AG09309 (cell line): ENCODE data around the gene ZNF292.
"Not testable (repeated sequence)": the region's sequence is repeated elsewhere in the genome, so short reads cannot be mapped to it uniquely, and the experiment has no call there.

ENCODE experiments used
- DNase-seq: peaks from one replicate; pipeline ENCODE4 v3.0.0-alpha.2; 2010; ENCODE audit warnings: low read depth
- H3K4me3 ChIP-seq: 2 replicates; pipeline ENCODE4 v1.5.1; 2011; ENCODE audit warnings: mild to moderate bottlenecking, low read depth, low read length, moderate library complexity; ENCODE audit not compliant: control insufficient read depth
- TF ChIP-seq, protein P1 (sequence below): IDR thresholded peaks from 2 replicates; pipeline ENCODE4 v1.5.1; 2011; ENCODE audit warnings: mild to moderate bottlenecking, low read depth, low read length, inconsistent platforms; ENCODE audit not compliant: insufficient read depth, control insufficient read depth; ENCODE audit errors: missing control alignments

The ZNF292 gene

DNA sequence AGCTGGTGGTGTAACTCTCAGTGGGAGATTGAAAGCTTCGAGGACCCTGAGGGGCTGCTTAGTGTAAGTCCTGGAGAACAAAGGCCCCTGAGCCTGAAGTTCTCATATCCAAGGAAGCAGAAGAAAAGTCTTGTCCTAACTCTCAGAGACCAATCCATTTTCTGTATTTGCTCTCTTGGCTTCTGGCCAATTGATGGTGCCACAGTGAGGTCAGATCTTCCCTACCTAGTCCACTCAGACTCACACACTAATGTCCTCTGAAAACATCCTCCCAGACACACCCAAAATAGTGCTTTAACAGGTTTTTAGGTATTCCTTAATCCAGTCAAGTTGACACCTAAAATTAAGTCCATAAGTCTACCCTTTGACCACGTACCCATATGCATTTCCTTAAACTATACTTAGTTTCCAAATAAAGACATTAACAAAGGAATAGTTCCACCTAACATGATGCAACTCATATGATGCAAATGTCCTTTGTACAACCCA is 29.4 kb downstream of the ZNF292 start:
- no peak overlapping the region for H3K4me3 ChIP-seq
- TF ChIP-seq, protein P1, sequence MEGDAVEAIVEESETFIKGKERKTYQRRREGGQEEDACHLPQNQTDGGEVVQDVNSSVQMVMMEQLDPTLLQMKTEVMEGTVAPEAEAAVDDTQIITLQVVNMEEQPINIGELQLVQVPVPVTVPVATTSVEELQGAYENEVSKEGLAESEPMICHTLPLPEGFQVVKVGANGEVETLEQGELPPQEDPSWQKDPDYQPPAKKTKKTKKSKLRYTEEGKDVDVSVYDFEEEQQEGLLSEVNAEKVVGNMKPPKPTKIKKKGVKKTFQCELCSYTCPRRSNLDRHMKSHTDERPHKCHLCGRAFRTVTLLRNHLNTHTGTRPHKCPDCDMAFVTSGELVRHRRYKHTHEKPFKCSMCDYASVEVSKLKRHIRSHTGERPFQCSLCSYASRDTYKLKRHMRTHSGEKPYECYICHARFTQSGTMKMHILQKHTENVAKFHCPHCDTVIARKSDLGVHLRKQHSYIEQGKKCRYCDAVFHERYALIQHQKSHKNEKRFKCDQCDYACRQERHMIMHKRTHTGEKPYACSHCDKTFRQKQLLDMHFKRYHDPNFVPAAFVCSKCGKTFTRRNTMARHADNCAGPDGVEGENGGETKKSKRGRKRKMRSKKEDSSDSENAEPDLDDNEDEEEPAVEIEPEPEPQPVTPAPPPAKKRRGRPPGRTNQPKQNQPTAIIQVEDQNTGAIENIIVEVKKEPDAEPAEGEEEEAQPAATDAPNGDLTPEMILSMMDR: no peak
- DNase-seq: no peak

DNA sequence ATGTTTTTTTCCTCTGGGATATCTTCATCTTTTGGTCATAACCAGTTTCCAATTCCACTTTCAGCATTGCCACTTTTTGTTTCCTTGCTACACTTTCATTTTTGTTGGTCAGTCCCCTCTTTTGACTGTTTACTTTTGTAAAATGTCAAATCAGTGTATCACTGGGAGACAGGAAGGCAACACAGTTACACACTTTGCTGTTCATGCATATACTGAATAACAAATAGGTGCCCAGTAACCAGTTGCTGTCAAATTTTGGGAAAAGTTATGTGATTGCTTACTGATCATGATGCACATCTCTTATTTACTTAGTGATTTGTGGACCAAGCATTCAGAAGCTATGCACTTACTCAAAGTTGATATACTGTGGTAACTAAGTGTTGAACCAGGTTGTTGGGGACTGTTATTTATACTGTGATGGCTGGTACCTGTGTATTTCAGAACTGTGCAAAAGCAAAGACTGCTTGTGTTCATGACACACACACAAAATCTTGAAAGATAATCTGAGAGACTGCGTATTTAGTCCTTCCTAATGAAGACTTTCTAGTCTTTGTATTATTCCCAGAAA is 41.0 kb downstream of the ZNF292 start:
- H3K4me3 ChIP-seq: no peak overlapping the region
- no peak for DNase-seq
- TF ChIP-seq, protein P1: no peak

DNA sequence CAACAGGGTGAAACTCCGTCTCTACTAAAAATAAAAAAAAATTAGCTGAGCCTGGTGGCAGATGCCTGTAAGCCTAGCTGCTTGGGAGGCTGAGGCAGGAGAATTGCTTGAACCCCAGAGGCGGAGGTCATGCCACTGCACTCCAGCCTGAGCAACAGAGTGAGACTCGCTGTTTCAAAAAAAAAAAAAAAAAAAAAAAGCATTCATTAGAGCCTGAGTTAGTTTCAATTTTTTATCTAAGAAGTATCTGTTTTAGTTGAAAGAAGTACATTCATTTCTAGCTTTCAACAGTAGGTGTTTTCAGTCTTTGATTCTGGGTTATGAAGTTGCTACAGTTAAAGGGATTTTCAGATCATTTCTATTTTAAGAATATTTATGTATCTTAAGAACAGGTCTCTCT is 42.2 kb downstream of the ZNF292 start:
- TF ChIP-seq, protein P1: no peak
- H3K4me3 ChIP-seq: no peak overlapping the region
- no peak for DNase-seq

DNA sequence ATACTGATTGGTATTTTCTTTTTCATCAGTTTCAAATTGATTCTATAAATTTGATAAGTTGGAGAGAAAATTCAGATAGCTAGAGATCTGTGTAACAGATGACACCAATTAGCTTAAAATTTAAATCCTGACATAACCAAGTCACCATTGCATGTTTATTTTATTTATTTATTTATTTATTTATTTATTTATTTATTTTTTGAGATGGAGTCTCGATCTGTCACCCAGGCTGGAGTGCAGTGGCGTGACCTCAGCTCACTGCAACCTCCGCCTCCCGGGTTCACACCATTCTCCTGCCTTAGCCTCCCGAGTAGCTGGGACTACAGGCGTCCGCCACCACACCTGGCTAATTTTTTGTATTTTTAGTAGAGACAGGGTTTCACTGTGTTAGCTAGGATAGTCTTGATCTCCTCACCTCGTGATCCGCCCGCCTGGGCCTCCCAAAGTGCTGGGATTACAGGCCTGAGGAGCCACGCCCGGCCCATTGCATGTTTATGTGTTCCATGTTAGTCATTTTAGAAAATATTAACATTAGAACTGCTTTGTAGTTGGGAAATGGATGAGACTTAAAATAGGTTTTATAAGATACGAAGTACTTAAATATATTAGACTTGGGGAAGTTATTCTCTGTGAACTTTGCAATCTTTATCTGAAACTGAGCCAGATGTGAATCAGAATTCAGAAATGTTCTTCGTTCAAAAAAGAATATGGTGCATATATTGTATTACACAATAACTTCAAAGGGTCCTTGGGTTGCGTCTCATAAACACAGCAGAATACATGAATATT is 42.9 kb downstream of the ZNF292 start:
- H3K4me3 ChIP-seq: not testable (repeated sequence)

DNA sequence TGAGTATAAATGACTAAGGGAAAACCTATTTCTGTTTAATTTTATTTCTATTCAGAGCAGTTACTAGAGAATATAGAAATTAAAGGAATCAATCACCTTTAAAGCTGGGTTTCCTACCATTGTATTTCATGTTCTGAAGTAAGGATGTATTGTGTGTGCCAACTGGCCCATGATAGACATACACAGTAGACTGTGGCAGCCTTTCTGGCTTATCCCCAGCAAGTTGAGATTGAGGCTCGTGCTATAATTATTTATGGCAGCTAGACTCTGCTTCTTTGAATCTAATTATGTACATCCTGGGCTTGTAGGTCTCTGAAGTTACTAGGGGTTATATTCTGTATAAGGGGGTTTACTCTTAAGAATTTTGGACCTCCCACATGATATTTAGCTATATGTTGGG is 44.4 kb downstream of the ZNF292 start:
- TF ChIP-seq, protein P1: no peak
- no peak overlapping the region for H3K4me3 ChIP-seq
- DNase-seq: no peak

More for the DNA sequence above, 42.9 kb downstream of the ZNF292 start:
- not testable (repeated sequence) for DNase-seq

DNA sequence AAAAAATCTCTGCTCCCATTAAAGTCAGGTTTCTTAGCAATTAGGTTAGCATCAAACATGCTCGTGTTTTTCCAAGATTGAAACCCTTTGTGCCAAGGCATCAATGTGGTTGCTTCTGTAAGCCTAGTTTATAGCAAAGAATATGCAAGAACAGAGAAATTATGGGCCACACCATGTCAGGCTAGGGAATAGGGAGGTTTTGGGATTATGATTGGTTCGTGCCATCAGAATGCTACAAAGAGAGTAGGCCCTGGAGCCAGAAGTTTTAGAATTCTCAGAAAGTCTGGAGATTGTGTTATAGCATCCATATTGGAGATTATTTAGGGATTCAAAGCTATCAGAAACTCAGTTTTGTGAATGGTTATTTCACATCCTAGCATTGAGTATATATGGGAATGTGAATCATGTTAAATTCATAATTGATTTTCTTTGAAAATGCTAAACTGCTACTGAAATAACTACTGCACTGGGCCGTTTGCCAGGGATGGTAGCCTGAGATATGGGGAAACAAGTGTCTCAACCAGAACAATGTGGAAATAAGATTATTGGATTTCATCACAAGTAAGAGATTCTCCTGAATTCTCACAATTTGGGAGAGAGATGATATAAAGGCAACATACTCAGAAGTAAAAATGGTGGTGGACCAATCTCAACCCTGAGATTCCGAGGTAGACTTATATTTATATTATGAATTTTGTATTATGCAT is 45.3 kb downstream of the ZNF292 start:
- no peak overlapping the region for H3K4me3 ChIP-seq
- TF ChIP-seq, protein P1: no peak
- peak; percentile 32 for DNase-seq
